Measurements from ENCODE around the gene CNTNAP5.

DNA sequence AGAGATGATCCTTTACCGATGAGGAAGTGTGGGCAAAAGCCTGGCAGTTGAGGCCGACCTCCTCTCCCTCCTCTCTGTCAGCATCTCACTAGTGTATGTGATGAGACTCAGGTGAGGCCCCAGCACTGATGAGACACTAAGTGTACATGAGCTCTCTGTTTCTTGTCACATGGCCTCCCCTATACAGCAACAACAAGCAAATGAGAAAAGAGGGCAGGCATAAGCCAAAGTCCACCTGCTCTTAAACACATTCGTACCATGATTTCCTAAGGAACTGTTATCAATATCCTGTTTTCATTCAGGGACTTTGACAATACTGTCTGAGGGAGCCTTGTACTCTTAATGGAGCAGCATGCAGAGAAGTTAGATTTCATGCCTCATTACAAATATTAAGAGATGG, 113.0 kb downstream of the CNTNAP5 start:
- TF ChIP-seq BHLHE40 (IDR thresholded peaks at IDR 0.05; ENCODE audit: borderline replicate concordance) (no peak), FOXA1 (IDR thresholded peaks at IDR 0.05) (no peak)

Measured in HEK293T (cell line).